Tibial nerve (tissue), 4 donors: Measurements from ENCODE around the gene SLC2A6. TPM values are rescaled to one million over a fixed set of nuclear protein-coding genes. Genes with fewer than 3 reads are reported as not detected.

Experiments used
- DNase-seq, 2 donors: peaks; one replicate each; pipeline ENCODE4 v3.0.0-alpha.2; 2019; ENCODE audit warnings: low spot score in 2 of 2
- H3K27ac ChIP-seq, 4 donors: fragments of 200-600 bp; sonication (generic) in 3 of 4; one replicate each; pipeline ENCODE4 v1.5.1; 2017 to 2019; ENCODE audit warnings: mild to moderate bottlenecking in 1 of 4
- H3K27me3 ChIP-seq, 2 donors: fragments of 200-600 bp; sonication (generic) in 1 of 2; one replicate each; pipeline versions ENCODE4 v1.5.1 to v1.6.0; 2017 to 2019
- H3K36me3 ChIP-seq, 3 donors: fragments of 200-600 bp; sonication (generic); one replicate each; pipeline ENCODE4 v1.5.1; 2018 to 2019
- H3K4me1 ChIP-seq, 4 donors: fragments of 200-600 bp; sonication (generic) in 3 of 4; one replicate each; pipeline ENCODE4 v1.5.1; 2017 to 2019
- H3K4me3 ChIP-seq, 4 donors: fragments of 200-600 bp; sonication (generic) in 3 of 4; one replicate each; pipeline ENCODE4 v1.5.1; 2017 to 2019; ENCODE audit warnings: mild to moderate bottlenecking in 1 of 4, moderate library complexity in 1 of 4
- H3K9me3 ChIP-seq, 4 donors: fragments of 200-600 bp; sonication (generic) in 3 of 4; one replicate each; pipeline ENCODE4 v1.5.1; 2017 to 2019
- EP300 ChIP-seq, 2 donors: sonication (generic); formaldehyde crosslinking; IDR thresholded peaks; one replicate each; pipeline ENCODE4 v1.6.1; 2017; ENCODE audit warnings: antibody characterized with exemption in 2 of 2, mild to moderate bottlenecking in 1 of 2
- POLR2A ChIP-seq, 2 donors: fragments of 450-650 bp; IDR thresholded peaks; one replicate each; pipeline ENCODE4 v1.6.1; 2017; ENCODE audit warnings: antibody characterized with exemption in 2 of 2, mild to moderate bottlenecking in 2 of 2, moderate library complexity in 2 of 2
- WGBS, 2 donors: methylation state at CpG; one replicate each; pipeline ENCODE4 v1.1.5; 2018; 5-methylcytosine and 5-hydroxymethylcytosine counted together
- total RNA-seq, 4 donors: library from RNA; depleted of rRNA; stranded (reverse); fragments of >200 nt; gene quantifications; one replicate each; pipeline ENCODE4 v1.1.0, GENCODE V29; 2016
- TF ChIP-seq, protein P1 (sequence below), 5 experiments: fragments of 200-600 bp in 3 of 5; fragments of 450-650 bp in 2 of 5; sonication (generic) in 3 of 5; IDR thresholded peaks; one replicate each; pipeline ENCODE4 v1.5.1; 2016 to 2019; ENCODE audit warnings: antibody characterized with exemption in 5 of 5, mild to moderate bottlenecking in 3 of 5, moderate library complexity in 2 of 5

SLC2A6 gene
- total RNA-seq, 4 donors from 2014 or later: 2.1 to 6.3 (median 3.0) TPM

DNA sequence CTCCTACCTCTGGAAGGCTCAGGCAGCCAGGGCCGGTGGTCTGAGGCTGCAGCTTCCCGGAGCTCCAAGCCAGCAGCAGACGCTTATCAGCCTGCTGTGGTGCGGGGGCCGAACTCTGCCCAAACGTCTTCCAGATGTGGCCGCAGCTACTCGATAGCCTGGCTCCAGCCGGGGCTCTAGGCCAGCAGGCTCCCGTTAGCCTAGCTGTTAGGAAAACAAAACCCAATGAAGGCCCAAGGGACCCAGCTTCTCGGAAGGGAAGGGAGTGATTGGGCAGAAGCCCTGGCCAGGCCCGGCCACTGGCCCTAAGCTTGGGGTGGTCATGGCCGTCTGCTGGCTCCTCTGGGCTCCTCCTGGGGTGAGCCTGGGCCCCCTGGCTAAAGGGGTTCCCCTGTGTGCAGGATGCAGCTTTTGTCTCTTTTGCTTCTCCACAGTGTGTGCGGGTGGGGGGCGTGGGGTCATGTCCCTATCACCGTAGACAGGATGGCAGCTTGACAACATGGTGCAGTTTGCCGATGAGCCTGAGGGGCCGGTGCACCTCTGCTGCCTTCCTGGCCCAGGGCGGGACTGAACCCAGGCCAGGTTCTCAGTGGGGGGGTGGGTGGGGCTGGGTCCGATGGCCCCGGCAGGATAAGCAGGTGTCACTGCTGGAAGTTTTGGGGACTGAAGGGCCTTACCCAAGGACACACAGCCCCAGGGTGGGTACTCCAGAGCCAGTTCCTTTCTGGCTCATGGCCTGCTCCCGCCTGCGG, 27.2 kb upstream of the SLC2A6 start:
- Histone ChIP-seq H3K4me1 (peaks cover 0 to 47% (median 13%) of the 10 kb centered on the region in 4 donors), H3K9me3 (peaks cover 0 to 21% (median 5%) of the 10 kb centered on the region in 4 donors), H3K36me3 (peaks cover 0 to 5% (median 0%) of the 10 kb centered on the region in 3 donors), H3K4me3 (no peak overlapping the region), H3K27ac (peak overlapping the region in 2 of 4 donors; percentile 53 to 78), H3K27me3 (no peaks in the 10 kb centered on the region)
- DNase-seq: peak; percentile 71 to 72
- no peak for TF ChIP-seq POLR2A (IDR thresholded peaks at IDR 0.05)
- TF ChIP-seq EP300 (IDR thresholded peaks at IDR 0.05): peak in 1 of 2 donors; percentile 58
- 57 to 68% methylated on average over 12 to 19 of the region's 23 CpGs for WGBS, 2 donors

DNA sequence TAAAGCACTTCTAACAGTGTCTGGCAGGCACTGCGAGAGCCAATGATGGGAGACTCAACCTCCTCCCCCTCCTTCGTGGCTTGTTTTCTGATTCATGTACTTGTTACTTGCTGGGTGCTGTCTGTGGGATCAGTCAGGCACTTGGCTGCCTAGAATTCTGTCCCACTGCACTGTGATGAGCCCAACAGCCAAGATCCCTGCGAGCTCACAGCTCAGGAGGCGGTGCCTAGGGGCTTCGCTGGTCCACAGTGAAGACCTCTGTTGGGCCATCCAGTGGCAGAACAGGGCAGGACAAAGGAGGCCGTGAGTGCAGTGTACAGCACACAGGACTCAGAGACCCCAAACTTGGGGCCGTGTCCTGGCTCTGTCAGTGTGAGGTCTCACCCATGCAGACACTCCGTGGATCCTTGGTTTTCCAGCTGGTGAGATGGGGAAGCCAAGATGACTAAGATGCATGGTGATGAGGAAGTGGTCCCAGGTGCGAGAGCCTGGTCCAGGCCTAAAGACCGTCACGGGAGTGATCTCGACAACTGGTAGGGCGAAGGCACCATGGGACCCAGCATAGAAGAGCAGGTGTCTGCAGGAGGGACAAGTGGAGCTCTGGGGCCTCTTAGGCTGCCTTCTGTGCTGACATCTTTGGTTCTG, 26.4 kb upstream of the SLC2A6 start:
- TF ChIP-seq, protein P1, sequence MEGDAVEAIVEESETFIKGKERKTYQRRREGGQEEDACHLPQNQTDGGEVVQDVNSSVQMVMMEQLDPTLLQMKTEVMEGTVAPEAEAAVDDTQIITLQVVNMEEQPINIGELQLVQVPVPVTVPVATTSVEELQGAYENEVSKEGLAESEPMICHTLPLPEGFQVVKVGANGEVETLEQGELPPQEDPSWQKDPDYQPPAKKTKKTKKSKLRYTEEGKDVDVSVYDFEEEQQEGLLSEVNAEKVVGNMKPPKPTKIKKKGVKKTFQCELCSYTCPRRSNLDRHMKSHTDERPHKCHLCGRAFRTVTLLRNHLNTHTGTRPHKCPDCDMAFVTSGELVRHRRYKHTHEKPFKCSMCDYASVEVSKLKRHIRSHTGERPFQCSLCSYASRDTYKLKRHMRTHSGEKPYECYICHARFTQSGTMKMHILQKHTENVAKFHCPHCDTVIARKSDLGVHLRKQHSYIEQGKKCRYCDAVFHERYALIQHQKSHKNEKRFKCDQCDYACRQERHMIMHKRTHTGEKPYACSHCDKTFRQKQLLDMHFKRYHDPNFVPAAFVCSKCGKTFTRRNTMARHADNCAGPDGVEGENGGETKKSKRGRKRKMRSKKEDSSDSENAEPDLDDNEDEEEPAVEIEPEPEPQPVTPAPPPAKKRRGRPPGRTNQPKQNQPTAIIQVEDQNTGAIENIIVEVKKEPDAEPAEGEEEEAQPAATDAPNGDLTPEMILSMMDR (IDR thresholded peaks at IDR 0.05): no peak
- TF ChIP-seq POLR2A (IDR thresholded peaks at IDR 0.05) (no peak), EP300 (IDR thresholded peaks at IDR 0.05) (no peak)
- Histone ChIP-seq H3K27ac (peak overlapping the region in 2 of 4 donors; percentile 53 to 78), H3K9me3 (peaks cover 0 to 26% (median 5%) of the 10 kb centered on the region in 4 donors), H3K36me3 (peaks cover 0 to 5% (median 0%) of the 10 kb centered on the region in 3 donors), H3K27me3 (no peaks in the 10 kb centered on the region), H3K4me3 (no peak overlapping the region), H3K4me1 (peaks cover 0 to 43% (median 13%) of the 10 kb centered on the region in 4 donors)
- WGBS, 2 donors: 81 to 83% methylated on average over 13 of the region's 13 CpGs
- DNase-seq: no peak

DNA sequence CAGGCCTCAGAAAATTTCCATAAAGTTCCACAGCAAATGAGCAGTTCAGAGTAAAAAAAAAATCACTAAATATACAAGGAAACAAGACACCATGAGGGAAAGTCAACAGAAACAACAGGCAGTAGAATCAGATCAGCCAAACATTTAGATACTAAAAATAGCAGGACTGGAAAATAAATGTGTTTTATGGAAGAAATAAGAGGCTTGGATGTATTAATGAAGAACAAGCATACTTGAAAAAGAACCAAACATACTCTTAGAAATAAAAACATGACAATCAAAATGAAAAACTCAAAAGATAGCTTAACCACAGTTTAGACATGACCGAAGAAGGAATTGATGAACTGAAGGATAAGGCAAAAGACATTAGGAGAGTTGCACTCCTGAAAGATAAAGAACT, 23.2 kb upstream of the SLC2A6 start:
- Histone ChIP-seq H3K27ac (no peak overlapping the region), H3K4me1 (peaks cover 0 to 23% (median 2%) of the 10 kb centered on the region in 4 donors), H3K36me3 (peaks cover 0 to 5% (median 0%) of the 10 kb centered on the region in 3 donors), H3K9me3 (peaks cover 0 to 26% (median 5%) of the 10 kb centered on the region in 4 donors), H3K27me3 (peaks cover 0 to 4% of the 10 kb centered on the region in 2 donors), H3K4me3 (no peak overlapping the region)
- no peak for DNase-seq
- TF ChIP-seq POLR2A (IDR thresholded peaks at IDR 0.05): no peak
- TF ChIP-seq, protein P1 (IDR thresholded peaks at IDR 0.05): no peak
- TF ChIP-seq EP300 (IDR thresholded peaks at IDR 0.05): no peak
- WGBS, 2 donors: 94 to 95% methylated on average over 1 of the region's 1 CpG

DNA sequence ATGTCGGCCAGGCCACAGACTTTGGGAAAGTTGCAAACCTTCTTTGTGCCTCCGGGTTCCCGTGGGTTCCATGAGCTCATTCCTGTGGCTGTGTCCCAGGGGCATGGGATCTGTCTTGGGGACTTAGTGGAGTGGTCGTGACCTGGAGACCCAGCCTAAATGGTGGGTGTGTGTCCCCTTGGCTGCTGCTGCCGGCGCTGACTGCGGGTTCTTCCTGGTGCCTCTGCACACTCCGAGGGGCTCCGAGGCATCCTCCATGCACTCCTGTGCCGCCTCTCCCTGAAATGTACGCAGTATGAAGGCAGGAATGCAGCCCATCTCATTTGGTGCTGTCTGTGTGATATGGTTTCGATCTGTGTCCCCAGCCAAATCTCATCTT, 21.0 kb upstream of the SLC2A6 start:
- peaks cover 0 to 7% of the 10 kb centered on the region in 2 donors for H3K27me3 ChIP-seq
- TF ChIP-seq EP300 (IDR thresholded peaks at IDR 0.05) (no peak), POLR2A (IDR thresholded peaks at IDR 0.05) (no peak)
- TF ChIP-seq, protein P1 (IDR thresholded peaks at IDR 0.05): no peak
- WGBS, 2 donors: 71 to 92% methylated on average over 10 to 12 of the region's 12 CpGs
- peaks cover 0 to 5% (median 0%) of the 10 kb centered on the region in 3 donors for H3K36me3 ChIP-seq
- H3K4me3 ChIP-seq: no peak overlapping the region
- peaks cover 0 to 9% (median 0%) of the 10 kb centered on the region in 4 donors for H3K4me1 ChIP-seq
- no peak overlapping the region for H3K27ac ChIP-seq
- peaks cover 0 to 26% (median 5%) of the 10 kb centered on the region in 4 donors for H3K9me3 ChIP-seq
- no peak for DNase-seq

DNA sequence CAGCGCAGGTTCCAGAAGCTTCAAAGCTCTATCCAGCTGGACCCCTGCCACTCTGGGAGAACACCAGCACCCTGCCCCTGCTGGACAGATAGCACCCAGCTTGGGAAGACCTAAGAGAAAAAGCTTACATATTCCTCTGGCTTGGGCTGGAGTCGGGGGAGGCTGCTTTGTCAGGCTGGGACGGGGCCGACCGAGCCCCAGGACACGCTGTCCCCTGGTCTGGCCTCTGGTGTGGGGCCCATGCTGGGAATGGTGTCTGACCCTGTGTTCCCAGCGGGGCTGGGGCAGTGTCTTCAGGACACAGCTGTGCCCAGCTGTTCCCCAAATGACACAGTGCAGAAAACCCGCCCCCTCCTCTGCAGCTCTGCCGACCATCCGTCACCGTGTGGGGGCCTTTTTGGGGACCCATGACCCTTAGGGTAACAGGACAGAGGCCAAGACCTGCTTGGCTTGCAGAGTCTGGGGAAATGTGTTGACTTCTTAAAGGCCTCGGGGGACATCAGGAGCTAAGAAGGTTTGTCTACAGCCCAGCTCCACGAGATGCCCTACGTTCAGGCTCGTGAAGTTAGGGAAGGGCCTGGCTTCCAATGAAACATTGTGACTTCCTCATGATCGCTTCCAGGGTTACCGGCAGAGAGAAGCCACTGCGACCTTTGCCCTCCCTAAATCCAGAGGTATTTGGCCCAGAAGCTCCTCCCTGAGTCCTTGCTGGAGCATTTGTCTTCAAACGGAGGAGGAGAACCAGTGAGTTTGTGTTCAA, 20.4 kb upstream of the SLC2A6 start:
- no peak overlapping the region for H3K27ac ChIP-seq
- peaks cover 0 to 5% (median 0%) of the 10 kb centered on the region in 3 donors for H3K36me3 ChIP-seq
- peaks cover 0 to 26% (median 5%) of the 10 kb centered on the region in 4 donors for H3K9me3 ChIP-seq
- 54 to 56% methylated on average over 14 to 19 of the region's 19 CpGs for WGBS, 2 donors
- TF ChIP-seq POLR2A (IDR thresholded peaks at IDR 0.05): no peak
- TF ChIP-seq, protein P1 (IDR thresholded peaks at IDR 0.05): no peak
- TF ChIP-seq EP300 (IDR thresholded peaks at IDR 0.05): no peak
- peaks cover 0 to 13% (median 0%) of the 10 kb centered on the region in 4 donors for H3K4me1 ChIP-seq
- peaks cover 0 to 7% of the 10 kb centered on the region in 2 donors for H3K27me3 ChIP-seq
- DNase-seq: no peak
- no peak overlapping the region for H3K4me3 ChIP-seq
